Epithelial cell of esophagus (primary cell): ENCODE results near the gene SEMA4D.

Source experiments
- DNase-seq: peaks from one replicate; pipeline ENCODE4 v3.0.0; 2010; ENCODE audit warnings: low read depth
- H3K4me3 ChIP-seq: 2 replicates; pipeline ENCODE4 v1.5.1; 2011; ENCODE audit warnings: mild to moderate bottlenecking, low read length, control low read depth
- CTCF ChIP-seq: IDR thresholded peaks from 2 replicates; pipeline ENCODE4 v1.5.1; 2011; ENCODE audit warnings: low read depth, mild to moderate bottlenecking, low read length, control low read depth, inconsistent platforms; ENCODE audit not compliant: insufficient read depth; ENCODE audit errors: missing control alignments

Gene SEMA4D

GRCh38 chr9:89405826-89406225 is 92.1 kb downstream of the SEMA4D start:
- no peak for TF ChIP-seq CTCF
- no peak overlapping the region for H3K4me3 ChIP-seq
- DNase-seq, result no peak

DNA sequence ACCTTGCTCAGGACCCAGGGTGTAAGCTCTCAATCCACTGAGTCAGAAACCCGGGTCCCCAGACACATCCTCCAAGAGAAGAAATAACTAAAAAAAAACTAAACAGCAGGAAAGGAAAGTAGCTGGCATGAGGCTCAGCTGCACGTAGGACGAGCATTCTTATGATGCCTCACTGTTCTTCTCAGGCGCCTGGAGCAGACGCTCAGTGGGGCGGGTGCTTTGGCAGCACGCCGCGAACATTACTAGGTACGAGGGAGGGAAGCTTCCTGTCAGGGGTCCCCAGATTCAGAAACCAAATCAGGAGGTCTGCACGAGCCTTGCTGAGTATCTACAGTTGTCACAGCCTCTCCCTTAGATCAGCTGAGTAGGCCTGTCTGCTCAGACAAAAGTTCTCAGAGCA is 93.8 kb downstream of the SEMA4D start:
- no peak for TF ChIP-seq CTCF
- no peak for DNase-seq
- H3K4me3 ChIP-seq, result no peak overlapping the region

DNA sequence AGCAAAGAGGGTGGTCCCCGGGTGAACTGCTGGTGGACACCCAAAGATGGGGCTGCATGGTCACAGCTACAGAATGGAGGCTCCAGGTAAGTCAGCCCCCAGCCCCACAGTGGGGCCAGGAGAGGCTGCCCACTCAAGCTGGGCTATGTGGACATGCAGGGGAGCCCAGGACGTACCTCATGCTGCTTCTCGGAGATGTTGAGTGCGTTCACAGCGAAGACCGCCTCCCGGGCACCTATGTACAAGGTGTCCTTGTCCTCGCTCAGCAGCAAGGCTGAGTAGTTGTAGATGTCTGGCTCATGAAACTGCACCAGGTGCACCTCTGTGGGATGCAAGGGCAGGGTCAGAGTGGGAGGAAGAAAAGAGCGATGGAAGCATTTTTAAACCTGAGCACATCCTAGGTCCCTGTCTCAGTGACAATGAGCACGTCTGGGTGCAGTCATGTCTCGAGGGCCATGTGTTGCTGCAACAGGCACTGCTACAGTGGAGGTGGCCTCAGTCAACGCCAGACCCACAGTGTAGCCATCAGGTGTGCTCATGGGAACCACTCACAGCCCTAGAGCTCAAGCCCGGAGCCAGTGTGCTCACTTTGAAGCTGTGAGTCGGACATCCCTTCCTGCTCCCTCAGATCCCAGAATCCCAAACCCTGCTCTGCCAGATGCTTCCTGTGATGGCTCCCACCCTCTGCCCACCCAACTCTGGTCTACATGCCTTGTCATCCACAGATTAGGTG is 95.1 kb downstream of the SEMA4D start:
- no peak overlapping the region for H3K4me3 ChIP-seq
- DNase-seq, result no peak
- TF ChIP-seq CTCF, result no peak

DNA sequence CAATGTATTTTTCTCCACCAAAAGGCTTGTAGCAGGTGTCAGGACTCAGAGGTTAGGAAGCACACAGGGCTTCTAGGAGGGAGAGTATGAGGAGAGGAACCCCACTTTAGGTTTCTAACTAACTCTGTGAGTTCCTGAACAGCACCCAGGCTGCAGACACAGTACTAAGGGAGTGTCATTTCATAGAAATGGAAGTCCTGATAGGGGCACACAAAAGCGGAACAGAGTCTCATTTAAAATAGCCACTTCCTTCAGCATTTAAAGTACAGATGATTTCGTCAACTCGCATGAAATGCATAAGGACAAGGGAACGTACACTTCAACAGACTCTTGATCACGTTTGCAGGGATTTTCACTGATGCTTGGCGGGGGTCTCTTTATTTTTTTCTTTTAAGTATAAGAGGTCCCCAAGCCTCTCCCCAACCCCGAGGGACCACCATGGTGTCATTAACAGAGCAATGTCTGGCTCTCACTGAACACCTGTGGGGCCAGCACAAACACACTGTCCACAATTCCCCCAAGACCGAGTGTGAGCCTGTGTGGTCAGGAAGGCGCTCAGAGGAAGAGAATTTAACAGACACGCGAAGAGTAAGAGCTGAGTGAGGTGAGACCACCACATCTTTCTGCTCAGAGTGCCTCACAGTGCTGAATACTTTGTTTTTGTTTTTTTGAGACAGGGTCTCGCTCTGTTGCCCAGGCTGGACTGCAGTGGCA is 97.4 kb downstream of the SEMA4D start:
- DNase-seq, result no peak
- TF ChIP-seq CTCF, result no peak
- H3K4me3 ChIP-seq, result no peak overlapping the region

DNA sequence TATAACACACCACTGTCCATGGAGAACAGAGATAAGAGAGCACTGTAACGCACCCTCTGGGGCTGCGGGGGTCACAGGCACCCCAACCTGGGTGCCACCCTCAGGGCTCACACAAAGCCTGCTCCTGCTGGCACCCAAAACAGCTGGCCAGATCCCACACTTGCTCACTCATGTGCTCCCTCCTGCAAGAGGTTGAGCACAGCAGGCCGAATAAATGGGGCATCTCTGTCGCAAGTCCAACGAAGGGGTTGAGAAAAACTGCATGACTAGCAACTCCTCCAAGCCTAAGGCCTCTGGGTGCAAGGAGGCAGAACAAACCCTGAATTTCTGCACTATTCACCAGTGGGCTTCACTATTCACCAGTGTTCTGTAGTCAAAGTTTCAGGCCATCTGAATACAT is 99.3 kb downstream of the SEMA4D start:
- no peak overlapping the region for H3K4me3 ChIP-seq
- DNase-seq, result no peak
- TF ChIP-seq CTCF, result no peak

GRCh38 chr9:89397471-89397870 is 100.4 kb downstream of the SEMA4D start:
- no peak for DNase-seq
- H3K4me3 ChIP-seq, result no peak overlapping the region
- no peak for TF ChIP-seq CTCF
